HG02943 (cell line): ENCODE data around the gene SUV39H1.

ENCODE experiments used
- ATAC-seq: cut with Tn5 transposase; IDR thresholded peaks from one replicate; pipeline ENCODE4 v1.9.1; 2021; ENCODE audit warnings: mild to moderate bottlenecking, low read depth, moderate library complexity; ENCODE audit not compliant: unreplicated experiment

Gene SUV39H1

GRCh38 chrX:48754238-48754637 lies 57.7 kb downstream of the SUV39H1 start:
- no peak for ATAC-seq
